Left lung (tissue), 10 donors: ENCODE measurements around the gene PDE3A. TPM values are rescaled to one million over a fixed set of nuclear protein-coding genes. Genes with fewer than 3 reads are reported as not detected.

Experiments used
- ATAC-seq: fragments of 200-7000 bp; cut with Tn5 transposase; one replicate; pipeline ENCODE4 v1.9.1; 2020; ENCODE audit warnings: moderate library complexity
- DNase-seq, 4 donors: peaks; one replicate each; pipeline ENCODE4 v3.0.0-alpha.2; 2013 to 2020
- H3K27ac ChIP-seq, 2 donors: fragments of 200-600 bp; sonication (generic) in 1 of 2; one replicate each; pipeline versions ENCODE4 v1.5.0 to v1.8.0; 2020 to 2021
- H3K27me3 ChIP-seq, 2 donors: fragments of 200-600 bp; sonication (generic) in 1 of 2; one replicate each; pipeline versions ENCODE4 v1.5.0 to v1.8.0; 2020 to 2021
- H3K36me3 ChIP-seq, 2 donors: fragments of 200-600 bp; sonication (generic) in 1 of 2; one replicate each; pipeline versions ENCODE4 v1.5.0 to v1.8.0; 2020 to 2021
- H3K4me1 ChIP-seq, 2 donors: fragments of 200-600 bp; one replicate each; pipeline ENCODE4 v1.8.0; 2021
- H3K4me3 ChIP-seq, 2 donors: fragments of 200-600 bp; sonication (generic) in 1 of 2; one replicate each; pipeline versions ENCODE4 v1.5.0 to v1.8.0; 2020 to 2021; ENCODE audit warnings: mild to moderate bottlenecking in 1 of 2
- H3K9me3 ChIP-seq, 2 donors: fragments of 200-600 bp; sonication (generic) in 1 of 2; one replicate each; pipeline versions ENCODE4 v1.5.0 to v1.8.0; 2020 to 2021
- CTCF ChIP-seq, 2 donors: fragments of 200-600 bp; sonication (generic) in 1 of 2; IDR thresholded peaks; one replicate each; pipeline versions ENCODE4 v1.5.0 to v1.8.0; 2021; ENCODE audit warnings: antibody characterized with exemption in 2 of 2
- intact Hi-C, 2 donors: fragments of 100-400 bp; cut with DNase I; formaldehyde crosslinking; loops; one replicate each; pipeline versions ENCODE4 v1.11.2 to v1.14.2; 2022
- polyA plus RNA-seq, 6 donors: library from polyadenylated mRNA; unstranded; fragments of 120-200 nt; gene quantifications; one replicate each; pipeline ENCODE4 v1.2.1, GENCODE V29; 2013; ENCODE audit not compliant: insufficient read length in 6 of 6
- total RNA-seq, 2 donors: library from RNA; stranded (reverse); fragmentation: NEBNext Ultra II Directional; extraction: Animal tissue kit (Norgen Biotek cat#: 25700); gene quantifications; one replicate each; pipeline ENCODE4 v1.2.1, GENCODE V29; 2021
- donor health status: DM: no; HTN: yes; CAD: no.
- donor health status: DM: no; HTN: no; CAD: no.

PDE3A gene
- total and polyA plus RNA-seq, 8 donors: 5.1 to 9.3 (median 7.8) TPM

GRCh38 chr12:20448781-20449180 is 80.4 kb downstream of the PDE3A start:
- TF ChIP-seq CTCF (IDR thresholded peaks at IDR 0.05): no peak
- Histone ChIP-seq H3K27me3 (no peaks in the 10 kb centered on the region), H3K4me3 (no peak overlapping the region), H3K36me3 (no peaks in the 10 kb centered on the region), H3K4me1 (no peaks in the 10 kb centered on the region), H3K9me3 (no peaks in the 10 kb centered on the region), H3K27ac (no peak overlapping the region)
- ATAC-seq (no peak), DNase-seq (no peak)
- intact Hi-C loops: no loop called here

- H3K27ac ChIP-seq: no peak overlapping the region
Observed at GRCh38 chr12:20450591-20451180, 82.3 kb downstream of the PDE3A start.

GRCh38 chr12:20451761-20452160 is 83.4 kb downstream of the PDE3A start:
- no peak for ATAC-seq
- Histone ChIP-seq H3K4me3 (no peak overlapping the region), H3K4me1 (no peaks in the 10 kb centered on the region), H3K9me3 (no peaks in the 10 kb centered on the region), H3K36me3 (no peaks in the 10 kb centered on the region), H3K27ac (no peak overlapping the region), H3K27me3 (no peaks in the 10 kb centered on the region)
- intact Hi-C loops: no loop called here
- no peak for TF ChIP-seq CTCF (IDR thresholded peaks at IDR 0.05)
- no peak for DNase-seq

More at GRCh38 chr12:20450591-20451180, 82.3 kb downstream of the PDE3A start:
- H3K4me1 ChIP-seq: no peaks in the 10 kb centered on the region
- H3K9me3 ChIP-seq: no peaks in the 10 kb centered on the region
- no peak overlapping the region for H3K4me3 ChIP-seq
- no peaks in the 10 kb centered on the region for H3K27me3 ChIP-seq
- H3K36me3 ChIP-seq: no peaks in the 10 kb centered on the region
- TF ChIP-seq CTCF (IDR thresholded peaks at IDR 0.05): no peak
- intact Hi-C loops: no loop called here
- DNase-seq (no peak), ATAC-seq (no peak)

GRCh38 chr12:20452496-20453010 is 84.2 kb downstream of the PDE3A start:
- Histone ChIP-seq H3K9me3 (no peaks in the 10 kb centered on the region), H3K27me3 (no peaks in the 10 kb centered on the region), H3K4me3 (no peak overlapping the region), H3K4me1 (no peaks in the 10 kb centered on the region), H3K36me3 (no peaks in the 10 kb centered on the region), H3K27ac (no peak overlapping the region)
- no peak for DNase-seq
- no peak for ATAC-seq
- no peak for TF ChIP-seq CTCF (IDR thresholded peaks at IDR 0.05)
- intact Hi-C loops: no loop called here

- ATAC-seq (no peak), DNase-seq (no peak)
- no peaks in the 10 kb centered on the region for H3K27me3 ChIP-seq
- no peak for TF ChIP-seq CTCF (IDR thresholded peaks at IDR 0.05)
- no peaks in the 10 kb centered on the region for H3K9me3 ChIP-seq
- intact Hi-C loops: no loop called here
- no peaks in the 10 kb centered on the region for H3K4me1 ChIP-seq
- no peaks in the 10 kb centered on the region for H3K36me3 ChIP-seq
- H3K4me3 ChIP-seq: no peak overlapping the region
- no peak overlapping the region for H3K27ac ChIP-seq
Observed at GRCh38 chr12:20453756-20454310, 85.5 kb downstream of the PDE3A start.
